ENCODE results near the gene TOP2B. TPM values are rescaled to one million over a fixed set of nuclear protein-coding genes. Genes with fewer than 3 reads are reported as not detected.

The TOP2B gene
- total RNA-seq, 1 experiment from 2014 or later: 63.1 TPM

DNA sequence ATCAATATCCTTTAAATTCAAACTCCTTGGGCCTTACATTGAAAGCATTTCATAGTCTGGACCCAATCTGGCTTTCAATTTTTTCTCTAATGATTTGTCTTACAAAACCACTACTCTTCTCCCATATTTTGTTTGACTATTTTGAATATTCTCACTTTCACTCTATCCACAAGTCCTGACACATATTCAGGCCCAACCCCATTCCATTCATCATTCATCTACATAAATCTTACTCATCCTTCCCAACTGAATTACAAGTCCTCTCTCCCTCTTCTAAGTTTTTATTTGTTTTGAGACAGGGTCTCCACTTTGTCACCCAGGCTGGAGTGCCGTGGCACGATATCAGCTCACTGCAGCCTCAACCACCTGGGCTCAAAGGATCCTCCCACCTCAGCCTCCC lies 43.6 kb downstream of the TOP2B start:
- H3K4me3 ChIP-seq (ENCODE audit: low read depth in 2 of 2, low read length in 2 of 2): no peak overlapping the region
- H3K9me3 ChIP-seq (ENCODE audit: control insufficient read depth, insufficient read depth, low read depth, low read length): no peaks in the 10 kb centered on the region
- no peak for DNase-seq (ENCODE audit: low read depth, low spot score)
- no peaks in the 10 kb centered on the region for H3K4me1 ChIP-seq (ENCODE audit: control insufficient read depth, insufficient read depth, low read length)
- ChIA-PET CTCF (no interaction called here), POLR2A (no interaction called here)
- BruUV-seq (replicated peaks): no TSS peak
- peaks cover 19% of the 10 kb centered on the region for H3K36me3 ChIP-seq (ENCODE audit: control insufficient read depth, insufficient read depth, low read length)
- no peaks in the 10 kb centered on the region for H3K27me3 ChIP-seq (ENCODE audit: control insufficient read depth, insufficient read depth, low read length)
- H3K27ac ChIP-seq (ENCODE audit: low read length): no peak overlapping the region
- ATAC-seq: no peak
- intact Hi-C loops (cut with micrococcal nuclease; ENCODE audit: unreplicated experiment) (no loop called here), in situ Hi-C loops (cut with HindIII; ENCODE audit: low pct_unique_long_range_greater_than_20kb, low sequenced_read_pairs) (no loop called here)
- TF ChIP-seq, protein P1, sequence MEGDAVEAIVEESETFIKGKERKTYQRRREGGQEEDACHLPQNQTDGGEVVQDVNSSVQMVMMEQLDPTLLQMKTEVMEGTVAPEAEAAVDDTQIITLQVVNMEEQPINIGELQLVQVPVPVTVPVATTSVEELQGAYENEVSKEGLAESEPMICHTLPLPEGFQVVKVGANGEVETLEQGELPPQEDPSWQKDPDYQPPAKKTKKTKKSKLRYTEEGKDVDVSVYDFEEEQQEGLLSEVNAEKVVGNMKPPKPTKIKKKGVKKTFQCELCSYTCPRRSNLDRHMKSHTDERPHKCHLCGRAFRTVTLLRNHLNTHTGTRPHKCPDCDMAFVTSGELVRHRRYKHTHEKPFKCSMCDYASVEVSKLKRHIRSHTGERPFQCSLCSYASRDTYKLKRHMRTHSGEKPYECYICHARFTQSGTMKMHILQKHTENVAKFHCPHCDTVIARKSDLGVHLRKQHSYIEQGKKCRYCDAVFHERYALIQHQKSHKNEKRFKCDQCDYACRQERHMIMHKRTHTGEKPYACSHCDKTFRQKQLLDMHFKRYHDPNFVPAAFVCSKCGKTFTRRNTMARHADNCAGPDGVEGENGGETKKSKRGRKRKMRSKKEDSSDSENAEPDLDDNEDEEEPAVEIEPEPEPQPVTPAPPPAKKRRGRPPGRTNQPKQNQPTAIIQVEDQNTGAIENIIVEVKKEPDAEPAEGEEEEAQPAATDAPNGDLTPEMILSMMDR (IDR thresholded peaks at IDR 0.05): no peak
- TF ChIP-seq POLR2AphosphoS5 (IDR thresholded peaks at IDR 0.05; ENCODE audit: low read depth, low read length): no peak
- no peak for TF ChIP-seq TCF7L2 (IDR thresholded peaks at IDR 0.05; ENCODE audit: low read depth, low read length)
- TF ChIP-seq REST (IDR thresholded peaks at IDR 0.05; ENCODE audit: insufficient read depth in 1 of 2, low read depth in 2 of 2, low read length in 1 of 2): no peak
- no peak for TF ChIP-seq SIN3A (IDR thresholded peaks at IDR 0.05; ENCODE audit: borderline replicate concordance, insufficient read depth, low read depth, low read length)

DNA sequence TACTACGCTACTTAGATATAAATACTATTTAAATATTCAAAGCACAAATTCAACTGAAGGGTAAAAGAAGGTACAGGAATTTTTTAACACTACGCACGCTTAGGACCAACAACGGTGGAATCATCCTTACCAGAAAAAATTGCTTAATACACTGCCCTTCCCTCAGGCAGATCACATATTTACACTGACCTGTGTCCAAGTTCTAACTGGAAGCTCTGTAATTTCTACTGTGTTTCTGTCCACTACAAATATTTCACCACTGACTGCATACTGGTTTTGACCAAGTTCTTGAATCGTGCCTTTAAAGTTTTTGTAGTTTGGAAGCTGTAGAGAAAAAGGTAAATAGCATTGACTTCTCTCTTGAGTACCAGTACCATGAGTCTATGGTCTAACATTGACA lies 44.2 kb downstream of the TOP2B start:
- H3K27ac ChIP-seq (ENCODE audit: low read length): no peak overlapping the region
- H3K9me3 ChIP-seq (ENCODE audit: control insufficient read depth, insufficient read depth, low read depth, low read length): no peaks in the 10 kb centered on the region
- intact Hi-C loops (cut with micrococcal nuclease; ENCODE audit: unreplicated experiment): no loop called here
- DNase-seq (ENCODE audit: low read depth, low spot score) (no peak), ATAC-seq (no peak)
- ChIA-PET POLR2A (no interaction called here), CTCF (no interaction called here)
- no peaks in the 10 kb centered on the region for H3K4me1 ChIP-seq (ENCODE audit: control insufficient read depth, insufficient read depth, low read length)
- BruUV-seq (replicated peaks): no TSS peak
- H3K36me3 ChIP-seq (ENCODE audit: control insufficient read depth, insufficient read depth, low read length): peaks cover 21% of the 10 kb centered on the region
- in situ Hi-C loops (cut with HindIII; ENCODE audit: low pct_unique_long_range_greater_than_20kb, low sequenced_read_pairs): no loop called here
- no peak overlapping the region for H3K4me3 ChIP-seq (ENCODE audit: low read depth in 2 of 2, low read length in 2 of 2)
- no peak for TF ChIP-seq TCF7L2 (IDR thresholded peaks at IDR 0.05; ENCODE audit: low read depth, low read length)
- no peaks in the 10 kb centered on the region for H3K27me3 ChIP-seq (ENCODE audit: control insufficient read depth, insufficient read depth, low read length)

DNA sequence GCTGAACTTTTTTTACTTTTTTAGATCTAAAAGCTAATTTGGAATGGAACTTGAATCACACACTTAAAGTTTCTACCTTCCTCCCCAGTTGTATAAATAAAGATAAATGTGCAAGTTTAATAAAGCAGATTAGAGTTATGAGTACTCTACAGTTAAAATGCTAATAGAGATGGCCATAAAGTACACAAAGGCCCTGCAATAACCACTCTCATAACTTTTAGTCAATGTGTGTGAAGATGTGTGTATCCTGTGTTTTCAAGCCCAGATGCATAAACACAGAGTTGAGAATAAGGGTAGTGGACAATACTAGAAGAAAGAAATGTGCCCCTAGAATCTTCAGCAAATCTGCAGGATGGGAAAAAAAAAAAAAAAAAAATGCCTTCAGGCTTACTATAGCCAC lies 45.3 kb downstream of the TOP2B start:
- no peak overlapping the region for H3K4me3 ChIP-seq (ENCODE audit: low read depth in 2 of 2, low read length in 2 of 2)
- in situ Hi-C loops (cut with HindIII; ENCODE audit: low pct_unique_long_range_greater_than_20kb, low sequenced_read_pairs) (no loop called here), intact Hi-C loops (cut with micrococcal nuclease; ENCODE audit: unreplicated experiment) (no loop called here)
- H3K27ac ChIP-seq (ENCODE audit: low read length): no peak overlapping the region
- TF ChIP-seq REST (IDR thresholded peaks at IDR 0.05; ENCODE audit: insufficient read depth in 1 of 2, low read depth in 2 of 2, low read length in 1 of 2) (no peak), TCF7L2 (IDR thresholded peaks at IDR 0.05; ENCODE audit: low read depth, low read length) (no peak), SIN3A (IDR thresholded peaks at IDR 0.05; ENCODE audit: borderline replicate concordance, insufficient read depth, low read depth, low read length) (no peak), POLR2AphosphoS5 (IDR thresholded peaks at IDR 0.05; ENCODE audit: low read depth, low read length) (no peak)
- TF ChIP-seq, protein P1 (IDR thresholded peaks at IDR 0.05): no peak
- ChIA-PET CTCF (no interaction called here), POLR2A (no interaction called here)
- H3K9me3 ChIP-seq (ENCODE audit: control insufficient read depth, insufficient read depth, low read depth, low read length): no peaks in the 10 kb centered on the region
- no peaks in the 10 kb centered on the region for H3K4me1 ChIP-seq (ENCODE audit: control insufficient read depth, insufficient read depth, low read length)
- H3K36me3 ChIP-seq (ENCODE audit: control insufficient read depth, insufficient read depth, low read length): peaks cover 22% of the 10 kb centered on the region
- DNase-seq (ENCODE audit: low read depth, low spot score): no peak
- BruUV-seq (replicated peaks): no TSS peak
- no peaks in the 10 kb centered on the region for H3K27me3 ChIP-seq (ENCODE audit: control insufficient read depth, insufficient read depth, low read length)
- ATAC-seq: no peak

All from Panc1 (cell line).